Left colon (tissue), 2 donors: Measurements from ENCODE around the gene TMTC4. TPM values are rescaled to one million over a fixed set of nuclear protein-coding genes. Genes with fewer than 3 reads are reported as not detected.

Experiments used
- ATAC-seq: fragments of 200-7000 bp; cut with Tn5 transposase; one replicate; pipeline ENCODE4 v1.9.1; 2020; ENCODE audit warnings: mild to moderate bottlenecking, moderate library complexity
- DNase-seq, 2 donors: peaks; one replicate each; pipeline ENCODE4 v3.0.0-alpha.2; 2020
- intact Hi-C, 2 donors: fragments of 100-400 bp; cut with DNase I in 1 of 2; cut with micrococcal nuclease in 1 of 2; formaldehyde crosslinking; loops; one replicate each; pipeline versions ENCODE4 v1.11.2 to v1.14.0; 2022; cut with DNase I, micrococcal nuclease
- total RNA-seq, 2 donors: library from RNA; stranded (reverse); fragmentation: NEBNext Ultra II Directional; extraction: Animal tissue kit (Norgen Biotek cat#: 25700); gene quantifications; one replicate each; pipeline ENCODE4 v1.2.1, GENCODE V29; 2021
- donor health status: DM: no; HTN: no; CAD: no.
- donor health status: DM: yes; HTN: yes; CAD: no.

The TMTC4 gene
- total RNA-seq, 2 donors from 2014 or later, result 15.9 to 26.1 TPM

DNA sequence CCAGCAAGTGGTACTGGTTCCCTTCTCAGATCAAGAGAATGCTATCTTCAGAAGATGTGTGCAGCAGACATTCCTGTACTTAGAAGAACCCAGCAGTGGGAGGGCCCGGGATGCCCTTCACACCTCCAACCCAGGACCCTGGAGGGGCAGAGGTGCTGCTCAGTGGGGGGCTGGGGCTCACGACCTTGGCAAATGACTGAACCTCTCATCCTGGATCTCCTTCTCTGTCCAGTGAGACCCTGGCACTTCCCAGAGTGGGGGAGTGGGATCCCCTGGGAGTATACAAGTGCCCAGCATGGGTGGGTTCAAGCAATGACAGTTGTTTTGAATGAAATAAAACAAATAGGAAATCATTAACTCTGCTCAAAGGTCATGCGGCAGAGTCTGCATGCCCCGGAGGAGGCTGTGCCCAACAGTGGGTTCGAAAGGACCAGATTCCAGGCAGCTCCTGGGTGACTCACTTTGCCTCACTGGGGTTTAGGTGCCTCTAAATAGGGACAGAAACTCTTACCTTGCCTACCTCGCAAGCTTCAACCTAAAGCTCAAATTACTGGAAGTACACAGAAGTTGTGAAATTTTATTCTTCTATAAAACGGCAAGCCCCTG, 112.9 kb downstream of the TMTC4 start:
- ATAC-seq (peak; percentile 34), DNase-seq (no peak)
- intact Hi-C loops, result no loop called here

DNA sequence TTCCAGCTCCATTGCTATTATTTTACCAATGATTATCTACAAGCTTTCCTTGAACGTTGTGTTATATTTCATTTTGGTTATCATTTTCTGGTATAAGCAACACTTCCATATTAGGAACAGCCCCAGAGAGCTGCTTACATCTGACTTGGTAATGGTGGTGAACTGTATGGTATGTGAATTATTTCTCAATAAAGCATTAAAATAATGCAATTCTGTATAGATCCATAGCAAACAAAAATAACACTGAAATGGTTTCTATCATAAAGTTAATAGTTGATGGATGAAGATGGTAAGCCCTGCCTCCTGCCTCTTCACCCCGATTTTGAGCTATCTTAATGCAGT, 113.5 kb downstream of the TMTC4 start:
- DNase-seq (no peak), ATAC-seq (no peak)
- intact Hi-C loops, result no loop called here

DNA sequence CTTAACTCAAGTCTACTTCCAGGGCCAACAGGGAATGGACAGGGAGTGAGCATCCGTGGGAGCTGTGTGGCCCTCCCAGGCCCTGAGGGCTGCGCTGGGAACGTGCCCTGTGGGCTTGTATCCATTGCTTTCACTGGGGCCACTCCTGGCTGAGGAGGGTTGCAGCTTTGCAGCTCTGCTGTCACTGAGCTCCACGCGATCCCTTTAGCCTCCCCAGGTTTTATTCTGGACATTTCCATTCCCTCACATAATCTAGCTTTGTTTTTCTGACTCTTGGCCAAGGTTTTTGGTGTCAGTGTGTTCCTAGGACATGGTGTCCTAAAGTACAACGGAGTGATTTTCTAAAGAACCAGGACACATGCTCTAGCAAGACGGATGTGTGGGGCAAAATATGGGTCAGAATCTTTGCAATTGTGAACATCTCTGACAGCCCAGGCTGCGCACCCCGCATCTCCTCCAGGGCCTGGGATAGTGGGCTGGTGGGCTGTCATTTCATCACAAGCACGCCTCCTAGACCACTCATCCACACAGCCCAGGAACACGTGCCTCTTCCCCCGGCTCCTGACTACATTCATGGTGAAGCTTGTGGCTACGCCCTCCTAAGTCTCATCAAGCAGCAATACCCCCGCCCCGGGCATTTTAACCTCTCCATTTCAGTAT, 114.0 kb downstream of the TMTC4 start:
- no peak for ATAC-seq
- DNase-seq, result no peak
- intact Hi-C loops, result no loop called here

DNA sequence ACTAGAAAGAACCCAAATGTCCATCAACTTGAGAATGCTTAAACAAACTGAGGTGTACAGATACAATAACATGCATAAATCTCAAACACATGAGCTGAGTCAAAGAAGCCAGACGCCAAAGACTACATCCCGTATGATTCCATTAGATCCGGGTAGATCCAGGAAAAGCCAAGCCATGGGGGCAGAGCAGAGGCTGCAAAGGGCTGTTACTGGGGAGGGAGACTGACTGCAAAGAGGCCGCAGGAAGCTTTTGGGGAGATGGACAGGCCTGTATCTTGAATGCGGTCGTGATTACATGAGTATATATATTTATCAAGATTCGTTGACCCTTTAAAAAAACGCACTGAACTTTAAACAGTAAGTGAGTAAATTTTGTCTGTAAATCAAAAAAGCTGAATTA, 114.7 kb downstream of the TMTC4 start:
- no peak for ATAC-seq
- intact Hi-C loops, result no loop called here
- DNase-seq, result no peak

Other genes starting within 250 kb of the TMTC4 start
- 1 to 10 TPM; 8.3 to 9.8 TPM for gene GGACT, start 86.0 kb downstream of the TMTC4 start, total RNA-seq